Middle frontal gyrus (tissue), 1 donor: ENCODE measurements around the gene STRN4.

Experiments used
- DNase-seq: peaks from one replicate; pipeline ENCODE4 v3.0.0-alpha.2; 2015; ENCODE audit warnings: low spot score; ENCODE audit errors: extremely low spot score

STRN4 gene

GRCh38 chr19:46725036-46725820 is 21.0 kb downstream of the STRN4 start:
- DNase-seq, result no peak

DNA sequence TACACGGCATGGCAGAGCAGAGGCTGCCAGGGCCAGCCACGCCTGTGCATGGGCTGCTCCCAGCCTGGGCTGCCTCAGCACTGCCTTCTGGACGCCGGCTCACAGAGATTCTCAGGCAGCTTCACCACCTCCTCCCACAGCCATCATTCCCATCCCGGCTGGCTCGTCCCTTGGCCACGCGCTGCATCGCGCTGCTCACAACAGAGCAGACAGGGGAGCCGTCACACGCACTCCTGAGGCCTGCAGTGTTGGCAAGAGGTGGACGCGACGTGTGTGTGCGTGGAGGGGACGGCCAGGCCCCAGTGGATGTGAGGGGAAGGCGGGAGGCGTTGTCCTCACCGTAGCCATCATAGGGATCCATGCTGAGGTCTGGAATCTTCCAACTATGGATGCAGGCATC is 21.8 kb downstream of the STRN4 start:
- no peak for DNase-seq

GRCh38 chr19:46723471-46723870 is 22.8 kb downstream of the STRN4 start:
- no peak for DNase-seq

DNA sequence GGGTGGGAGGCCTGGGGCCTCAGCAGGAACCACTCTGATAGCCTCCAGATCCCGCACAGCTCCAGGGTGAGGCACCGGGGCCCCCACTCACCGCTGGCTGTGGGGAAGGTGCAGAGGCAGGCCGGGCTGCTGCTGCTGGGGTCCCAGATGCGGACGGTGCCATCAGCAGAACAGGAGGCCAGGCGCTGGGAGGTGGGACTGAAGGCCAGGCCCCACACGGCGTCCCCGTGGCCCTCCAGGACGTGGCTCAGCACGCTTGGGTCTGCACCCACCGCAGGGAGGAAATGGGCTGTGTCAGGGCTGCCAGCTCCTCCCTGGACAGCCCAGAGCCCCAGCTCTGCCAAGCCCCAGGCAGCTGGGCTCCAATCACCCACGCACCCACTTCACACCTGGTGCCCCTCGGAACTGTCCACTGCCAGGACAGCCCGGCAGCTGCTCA is 23.2 kb downstream of the STRN4 start:
- DNase-seq, result no peak

GRCh38 chr19:46722421-46723022 is 23.7 kb downstream of the STRN4 start:
- no peak for DNase-seq

GRCh38 chr19:46722004-46722380 is 24.3 kb downstream of the STRN4 start:
- no peak for DNase-seq

GRCh38 chr19:46721269-46722003 is 24.8 kb downstream of the STRN4 start:
- DNase-seq, result no peak

GRCh38 chr19:46720503-46721239 is 25.6 kb downstream of the STRN4 start:
- DNase-seq, result no peak

DNA sequence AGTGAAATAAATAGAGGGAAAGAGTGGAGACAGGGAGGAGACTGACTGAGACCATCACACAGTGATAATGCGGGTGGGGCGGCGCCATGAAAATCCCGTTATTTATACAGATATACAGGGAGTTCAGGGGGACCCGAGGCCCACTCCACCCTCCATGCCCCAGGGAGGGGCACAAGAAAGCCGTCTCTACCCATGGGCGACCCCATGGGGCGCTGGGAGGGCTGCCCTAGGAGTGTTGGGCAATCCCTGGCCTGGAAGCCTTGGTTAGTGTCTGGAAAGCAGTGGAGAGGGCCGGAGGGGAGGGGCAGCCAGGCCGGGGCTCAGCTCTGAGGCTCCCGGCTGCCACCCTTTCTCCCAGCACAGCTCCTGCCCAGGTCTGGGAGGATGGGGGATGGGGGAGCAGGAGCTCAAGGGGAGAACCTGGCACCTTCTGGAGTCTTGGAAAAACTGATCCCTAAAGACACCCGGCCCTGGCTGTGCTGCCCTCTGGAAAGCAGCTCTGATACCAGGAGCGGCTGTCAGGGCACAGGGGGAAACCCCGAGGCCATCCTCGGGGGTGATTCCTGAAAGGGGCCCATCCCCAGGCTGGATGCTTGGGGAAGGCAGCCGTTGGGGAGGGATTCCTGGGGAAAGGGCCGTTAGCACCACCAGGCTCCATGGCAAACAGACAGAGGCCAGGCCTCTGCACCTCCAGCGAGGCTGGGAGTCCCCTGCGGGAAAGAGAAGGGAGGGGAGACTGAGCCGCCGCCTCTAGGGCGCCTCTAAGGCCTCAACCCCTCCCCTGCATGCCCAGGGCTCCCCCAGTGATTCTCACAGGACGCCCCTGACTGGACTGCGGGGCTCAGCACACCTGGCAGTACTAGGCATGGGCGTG is 26.4 kb downstream of the STRN4 start:
- DNase-seq, result no peak

DNA sequence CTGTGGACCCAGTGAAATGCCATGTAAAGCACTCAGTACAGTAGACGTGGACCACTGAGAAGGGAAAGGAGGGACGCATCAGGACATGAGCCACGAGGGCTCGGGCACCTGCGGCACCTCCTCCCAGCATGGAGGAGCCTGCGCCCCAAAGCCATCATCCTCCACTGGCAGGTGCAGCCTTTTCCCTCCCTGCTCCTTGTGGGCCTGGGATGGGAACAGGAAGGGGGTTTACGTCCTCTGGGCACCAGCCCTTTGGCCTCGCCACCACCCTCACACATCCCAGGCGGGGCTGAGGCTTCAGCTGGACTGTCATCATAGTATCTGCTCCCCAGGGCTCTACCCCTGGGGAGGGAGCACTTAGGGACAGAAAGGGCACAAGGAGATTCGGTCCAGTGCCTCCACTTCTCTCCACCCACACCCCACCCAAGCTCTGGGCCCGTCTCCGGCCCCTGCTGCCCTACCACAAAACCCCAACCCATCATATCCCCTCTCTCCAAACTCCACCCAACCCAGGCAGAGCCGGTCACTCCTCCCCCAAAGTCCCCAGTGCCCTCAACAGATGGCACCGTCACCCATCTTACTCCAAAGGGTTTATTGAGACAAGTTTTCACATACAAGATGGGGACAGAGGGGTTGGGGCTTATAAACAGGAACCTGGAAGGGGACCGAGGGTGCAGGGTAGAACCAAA is 27.2 kb downstream of the STRN4 start:
- DNase-seq, result no peak

DNA sequence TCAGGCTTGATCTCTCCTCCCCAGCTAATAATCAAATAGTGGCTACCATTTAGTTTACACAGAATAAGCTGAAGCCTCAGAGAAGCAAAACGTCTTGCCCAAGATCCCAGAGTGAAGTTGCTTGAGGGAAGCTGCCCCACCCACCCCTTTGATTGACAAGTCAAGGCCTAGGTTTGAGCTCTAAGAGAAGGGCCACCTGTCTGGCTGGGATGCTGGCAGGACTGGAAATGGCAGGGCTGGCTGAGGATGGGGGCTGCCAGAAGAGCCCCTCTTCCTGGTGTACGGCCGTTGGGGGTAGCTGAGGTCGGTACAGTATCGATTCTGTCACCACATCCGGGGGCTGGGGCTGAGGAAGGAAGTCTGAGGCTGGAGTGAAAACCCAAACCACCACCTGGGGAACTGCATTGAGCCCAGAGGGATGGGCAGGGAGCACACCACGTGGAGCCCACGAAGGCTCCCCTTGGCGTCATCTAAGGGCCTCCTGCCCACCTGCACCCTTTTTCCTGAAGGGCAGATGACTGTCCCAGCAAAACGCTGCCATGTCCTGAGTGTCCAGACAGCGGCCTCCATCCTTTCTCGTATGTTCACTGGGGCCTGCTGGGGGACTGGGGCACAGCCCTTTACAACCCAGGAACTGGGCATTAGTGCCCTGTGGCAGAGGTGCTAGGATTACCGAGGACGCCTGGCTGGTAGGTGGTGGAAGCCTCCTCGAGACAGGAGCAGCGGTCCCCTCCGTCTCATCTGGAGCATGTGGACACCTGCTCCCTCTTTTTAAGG is 27.9 kb downstream of the STRN4 start:
- no peak for DNase-seq

DNA sequence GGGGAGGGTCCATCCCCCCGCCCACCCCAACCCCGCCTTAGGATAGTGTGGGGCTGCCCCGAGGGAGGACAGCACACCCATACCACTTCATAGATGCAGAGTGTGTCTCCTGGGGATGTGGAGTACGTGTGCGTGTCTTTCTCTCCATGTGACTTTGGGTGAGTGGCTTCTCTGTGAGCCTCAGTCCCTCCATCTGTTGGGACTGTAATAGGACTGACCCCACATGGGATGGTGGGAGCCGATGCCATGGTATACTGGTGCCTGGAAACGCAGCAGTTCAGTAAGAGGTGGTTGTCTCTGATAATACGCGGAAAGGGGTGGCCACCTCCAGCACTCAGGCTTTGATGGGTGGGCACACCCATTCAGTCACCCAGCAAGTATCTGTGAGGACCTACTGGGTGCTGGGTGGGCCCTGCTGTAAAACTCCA is 28.5 kb downstream of the STRN4 start:
- DNase-seq, result no peak

DNA sequence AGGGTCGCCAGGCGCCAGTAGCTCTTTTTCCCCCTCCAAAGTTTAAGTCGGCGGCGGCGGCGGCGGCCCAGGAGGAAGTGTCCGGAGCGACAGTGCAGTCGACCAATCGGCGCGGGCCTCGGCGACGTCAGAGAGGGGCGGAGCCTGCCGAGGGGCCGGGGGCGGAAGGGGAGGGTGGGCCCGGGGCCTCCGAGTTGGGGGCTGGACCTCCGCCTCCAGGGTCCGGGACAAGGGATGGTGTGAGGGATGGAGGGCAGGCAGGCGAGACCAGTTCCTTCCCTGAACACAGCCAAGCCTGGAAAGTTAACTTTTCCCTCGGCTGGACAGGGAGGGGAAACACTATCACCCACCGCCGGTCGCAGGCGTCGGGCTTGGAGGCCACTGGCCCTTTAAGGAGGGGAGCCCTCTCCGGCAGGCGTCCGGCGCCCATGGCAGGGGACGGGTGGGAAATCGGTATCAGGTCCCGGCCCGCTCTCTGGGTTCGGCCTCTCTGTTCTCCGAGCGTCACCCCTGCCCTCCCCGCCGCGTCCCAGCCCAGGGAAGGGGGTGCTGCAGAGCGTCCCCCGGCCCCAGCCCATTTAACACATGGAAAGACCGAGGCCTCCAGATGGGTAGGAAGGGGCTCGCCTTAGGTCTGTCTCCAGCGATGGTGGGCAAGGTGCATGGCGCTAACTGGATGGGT is 29.1 kb downstream of the STRN4 start, which contains the start of gene PRKD2:
Gene PRKD2 (minus strand): TSS at position 81 of the 682 bp plus-strand sequence. CDS start 744 bp downstream, outside the sequence.
- DNase-seq, result no peak

- DNase-seq, result no peak
Measured at GRCh38 chr19:46716672-46717033, 29.6 kb downstream of the STRN4 start.

- no peak for DNase-seq
Measured at GRCh38 chr19:46715975-46716671, 30.1 kb downstream of the STRN4 start.

DNA sequence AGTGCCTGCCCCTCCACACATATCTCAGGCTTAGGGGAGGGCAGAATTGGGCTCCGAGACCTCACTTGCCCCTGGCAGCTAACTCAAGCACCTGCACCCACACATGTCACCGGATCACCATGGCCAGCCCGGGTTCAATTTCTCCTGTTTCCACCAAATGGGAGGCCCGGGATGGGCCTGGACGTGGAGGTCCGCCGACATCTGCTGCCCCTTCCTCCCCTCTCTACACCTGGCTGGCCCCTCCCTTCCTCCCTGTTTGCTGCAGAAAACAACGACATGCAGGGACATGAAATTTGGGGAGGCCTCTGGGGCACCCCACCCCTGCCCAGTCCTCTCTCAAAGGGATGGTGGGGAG is 30.7 kb downstream of the STRN4 start:
- DNase-seq, result no peak

GRCh38 chr19:46714444-46715106 is 31.7 kb downstream of the STRN4 start:
- DNase-seq, result no peak
